Mammary epithelial cell (primary cell): ENCODE data around the gene TNN.

Experiments
- EZH2 ChIP-seq: IDR thresholded peaks from 2 replicates; pipeline ENCODE4 v1.6.1; 2012; ENCODE audit warnings: low read length, inconsistent platforms, borderline replicate concordance
- TF ChIP-seq, protein P1 (sequence below), 2 donors: IDR thresholded peaks in 1 of 2; conservative IDR thresholded peaks in 1 of 2; 2 replicates each; pipeline ENCODE4 v1.5.1; 2011 to 2012; ENCODE audit warnings: inconsistent platforms in 2 of 2, low read length in 2 of 2, mild to moderate bottlenecking in 2 of 2, control low read depth in 1 of 2, low read depth in 1 of 2; ENCODE audit not compliant: insufficient read depth in 1 of 2; ENCODE audit errors: extremely low read depth in 1 of 2

DNA sequence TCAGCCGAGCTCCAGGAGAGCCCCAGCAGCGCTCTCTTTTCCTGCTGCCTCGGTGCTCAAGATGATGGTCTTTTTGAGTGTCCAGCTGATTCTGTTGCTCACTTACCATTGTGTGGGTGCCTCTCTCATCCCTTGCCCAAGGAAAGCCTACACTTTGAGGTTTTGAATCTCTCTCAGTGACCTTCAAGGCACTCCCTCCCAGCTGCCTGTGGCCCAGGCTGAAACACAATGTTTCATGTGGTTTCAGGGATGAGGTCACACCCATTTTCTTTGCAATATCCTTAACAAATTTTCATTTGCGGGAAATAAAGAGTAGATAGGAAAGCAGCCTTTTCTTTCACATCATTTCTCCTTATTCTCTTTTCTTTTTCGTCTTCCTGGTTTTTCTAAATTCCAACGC, 31.8 kb upstream of the TNN start:
- TF ChIP-seq, protein P1, sequence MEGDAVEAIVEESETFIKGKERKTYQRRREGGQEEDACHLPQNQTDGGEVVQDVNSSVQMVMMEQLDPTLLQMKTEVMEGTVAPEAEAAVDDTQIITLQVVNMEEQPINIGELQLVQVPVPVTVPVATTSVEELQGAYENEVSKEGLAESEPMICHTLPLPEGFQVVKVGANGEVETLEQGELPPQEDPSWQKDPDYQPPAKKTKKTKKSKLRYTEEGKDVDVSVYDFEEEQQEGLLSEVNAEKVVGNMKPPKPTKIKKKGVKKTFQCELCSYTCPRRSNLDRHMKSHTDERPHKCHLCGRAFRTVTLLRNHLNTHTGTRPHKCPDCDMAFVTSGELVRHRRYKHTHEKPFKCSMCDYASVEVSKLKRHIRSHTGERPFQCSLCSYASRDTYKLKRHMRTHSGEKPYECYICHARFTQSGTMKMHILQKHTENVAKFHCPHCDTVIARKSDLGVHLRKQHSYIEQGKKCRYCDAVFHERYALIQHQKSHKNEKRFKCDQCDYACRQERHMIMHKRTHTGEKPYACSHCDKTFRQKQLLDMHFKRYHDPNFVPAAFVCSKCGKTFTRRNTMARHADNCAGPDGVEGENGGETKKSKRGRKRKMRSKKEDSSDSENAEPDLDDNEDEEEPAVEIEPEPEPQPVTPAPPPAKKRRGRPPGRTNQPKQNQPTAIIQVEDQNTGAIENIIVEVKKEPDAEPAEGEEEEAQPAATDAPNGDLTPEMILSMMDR (conservative IDR thresholded peaks at IDR 0.05 in 1 of 2, IDR thresholded peaks at IDR 0.05 in 1 of 2; ENCODE audit: extremely low read depth in 1 of 2, insufficient read depth in 1 of 2, low read depth in 1 of 2, low read length in 2 of 2) = no peak
- TF ChIP-seq EZH2 = no peak
